ENCODE results near the gene COMMD6. TPM values are rescaled to one million over a fixed set of nuclear protein-coding genes. Genes with fewer than 3 reads are reported as not detected.

The COMMD6 gene
- total and polyA plus RNA-seq, 2 experiments from 2014 or later = 34.9 to 339 TPM

- Histone ChIP-seq H3K79me2 (replicated peaks; ENCODE audit: insufficient read depth) (no peaks in the 10 kb centered on the region), H3K27ac (ENCODE audit: low read depth) (no peak overlapping the region), H3K9me2 (ENCODE audit: insufficient read depth) (no peaks in the 10 kb centered on the region), H3F3A (replicated peaks; ENCODE audit: low read depth) (no peaks in the 10 kb centered on the region), H2AFZ (no peak overlapping the region), H3K4me2 (no peak overlapping the region), H3K36me3 (ENCODE audit: insufficient read depth) (no peaks in the 10 kb centered on the region), H3K4me3 (no peak overlapping the region), H3K27me3 (ENCODE audit: insufficient read depth) (no peaks in the 10 kb centered on the region), H4K20me1 (replicated peaks; ENCODE audit: insufficient read depth) (no peaks in the 10 kb centered on the region), H3K4me1 (ENCODE audit: insufficient read depth) (no peaks in the 10 kb centered on the region)
- TF ChIP-seq NANOG (IDR thresholded peaks at IDR 0.05; ENCODE audit: borderline replicate concordance) (no peak), CTCF (conservative IDR thresholded peaks at IDR 0.05; ENCODE audit: low read depth in 2 of 2) (no peak), EZH2phosphoT487 (IDR thresholded peaks at IDR 0.05; ENCODE audit: unreplicated experiment) (no peak), ZNF462 (CRISPR knock-in tag; IDR thresholded peaks at IDR 0.05) (no peak), ETS1 (IDR thresholded peaks at IDR 0.05) (no peak), POLR2AphosphoS5 (IDR thresholded peaks at IDR 0.05; ENCODE audit: low read depth) (no peak), STAT1 (IDR thresholded peaks at IDR 0.05; ENCODE audit: unreplicated experiment) (no peak), CREB1 (CRISPR knock-in tag; IDR thresholded peaks at IDR 0.05; ENCODE audit: low read depth) (no peak), ZNF114 (CRISPR knock-in tag; IDR thresholded peaks at IDR 0.05) (no peak), ZNF331 (CRISPR knock-in tag; IDR thresholded peaks at IDR 0.05; ENCODE audit: low read depth) (no peak), JUNB (IDR thresholded peaks at IDR 0.05; ENCODE audit: unreplicated experiment) (no peak), REST (IDR thresholded peaks at IDR 0.05; ENCODE audit: unreplicated experiment) (no peak), EZH2 (IDR thresholded peaks at IDR 0.05; ENCODE audit: low read depth, unreplicated experiment) (no peak)
- DNase-seq (ENCODE audit: low spot score) (no peak), ATAC-seq (no peak)
- Mint-ChIP-seq H3K4me3 (no peak overlapping the region), H3K27me3 (ENCODE audit: insufficient read depth, low read depth, poor library complexity) (no peaks in the 10 kb centered on the region), H3K9me3 (no peaks in the 10 kb centered on the region), H3K36me3 (ENCODE audit: low read depth) (no peaks in the 10 kb centered on the region), H3K4me1 (no peaks in the 10 kb centered on the region), H3K27ac (no peak overlapping the region)
Measured at GRCh38 chr13:75505327-75505726, 32.3 kb downstream of the COMMD6 start.
